LHCN-M2 (cell line): ENCODE data around the gene TRIM50. TPM values are rescaled to one million over a fixed set of nuclear protein-coding genes. Genes with fewer than 3 reads are reported as not detected.
A peak's percentile ranks its signal among the peaks of the same experiment; 100 is the strongest.
"Not testable (repeated sequence)": the region's sequence is repeated elsewhere in the genome, so short reads cannot be mapped to it uniquely, and the experiment has no call there.

Source experiments
- DNase-seq: peaks from one replicate; pipeline ENCODE4 v3.0.0-alpha.2; 2012; ENCODE audit warnings: low read depth
- total RNA-seq: library from RNA; depleted of rRNA; stranded (reverse); fragments of >200 nt; gene quantifications from 2 replicates; pipeline ENCODE4 v1.2.3, GENCODE V29; 2014

Gene TRIM50
- total RNA-seq, 1 experiment from 2014 or later = not detected

- DNase-seq = no peak
Observed at GRCh38 chr7:73314271-73314670, 13.6 kb downstream of the TRIM50 start.

- DNase-seq = no peak
Observed at GRCh38 chr7:73313521-73313906, 14.4 kb downstream of the TRIM50 start.

- DNase-seq = no peak
Observed at GRCh38 chr7:73312831-73313520, 14.9 kb downstream of the TRIM50 start.

GRCh38 chr7:73311421-73311820 lies 16.5 kb downstream of the TRIM50 start:
- DNase-seq = not testable (repeated sequence)

GRCh38 chr7:73308665-73309214 lies 19.1 kb downstream of the TRIM50 start, which contains the start of gene NSUN5:
TSS of gene NSUN5 (minus strand) at chr7:73308826. CDS start at chr7:73308790, 36 bp downstream.
- peak; percentile 83 for DNase-seq

- DNase-seq = no peak
Observed at GRCh38 chr7:73308074-73308664, 19.7 kb downstream of the TRIM50 start.

GRCh38 chr7:73307436-73307835 lies 20.4 kb downstream of the TRIM50 start:
- no peak for DNase-seq

- not testable (repeated sequence) for DNase-seq
Observed at GRCh38 chr7:73304612-73305387, 23.1 kb downstream of the TRIM50 start.

GRCh38 chr7:73304071-73304470 lies 23.8 kb downstream of the TRIM50 start:
- no peak for DNase-seq

GRCh38 chr7:73303546-73303945 lies 24.3 kb downstream of the TRIM50 start:
- no peak for DNase-seq

- not testable (repeated sequence) for DNase-seq
Observed at GRCh38 chr7:73302846-73303245, 25.0 kb downstream of the TRIM50 start.

- not testable (repeated sequence) for DNase-seq
Observed at GRCh38 chr7:73301108-73301507, 26.8 kb downstream of the TRIM50 start.

- DNase-seq = not testable (repeated sequence)
Observed at GRCh38 chr7:73299812-73300211, 28.1 kb downstream of the TRIM50 start.

GRCh38 chr7:73297706-73298105 lies 30.2 kb downstream of the TRIM50 start:
- not testable (repeated sequence) for DNase-seq

GRCh38 chr7:73297235-73297634 lies 30.6 kb downstream of the TRIM50 start:
- not testable (repeated sequence) for DNase-seq

GRCh38 chr7:73277210-73277609 lies 50.7 kb downstream of the TRIM50 start:
- DNase-seq = not testable (repeated sequence)

- DNase-seq = not testable (repeated sequence)
Observed at GRCh38 chr7:73267813-73268212, 60.1 kb downstream of the TRIM50 start.

GRCh38 chr7:73266719-73267368 lies 61.0 kb downstream of the TRIM50 start:
- DNase-seq = not testable (repeated sequence)
